HK-2 (cell line): ENCODE data around the gene GAD2.
A peak's percentile ranks its signal among the peaks of the same experiment; 100 is the strongest.

Experiments used
- DNase-seq: peaks from one replicate; pipeline ENCODE4 v3.0.0-alpha.2; 2018; ENCODE audit not compliant: unreplicated experiment

GAD2 gene

GRCh38 chr10:26216585-26217395, at the start of gene GAD2:
GAD2 (plus strand) TSS chr10:26216774; CDS start chr10:26216810, 36 bp downstream.
- no peak for DNase-seq

GRCh38 chr10:26169466-26169865, 47.1 kb upstream of the GAD2 start:
- no peak for DNase-seq

- no peak for DNase-seq
Measured at GRCh38 chr10:26172131-26172530, 44.4 kb upstream of the GAD2 start.

- DNase-seq: no peak
Measured at GRCh38 chr10:26173837-26174236, 42.7 kb upstream of the GAD2 start.

- DNase-seq: no peak
Measured at GRCh38 chr10:26177341-26177740, 39.2 kb upstream of the GAD2 start.

- DNase-seq: no peak
Measured at GRCh38 chr10:26194275-26194674, 22.3 kb upstream of the GAD2 start.

- DNase-seq: no peak
Measured at GRCh38 chr10:26197248-26197647, 19.3 kb upstream of the GAD2 start.

GRCh38 chr10:26198119-26198518, 18.5 kb upstream of the GAD2 start:
- no peak for DNase-seq

GRCh38 chr10:26199841-26200240, 16.7 kb upstream of the GAD2 start:
- DNase-seq: no peak

GRCh38 chr10:26205223-26205622, 11.4 kb upstream of the GAD2 start:
- DNase-seq: no peak

- DNase-seq: no peak
Measured at GRCh38 chr10:26211781-26212444, 4.7 kb upstream of the GAD2 start.

- DNase-seq: no peak
Measured at GRCh38 chr10:26212511-26212910, 4.1 kb upstream of the GAD2 start.

- no peak for DNase-seq
Measured at GRCh38 chr10:26213157-26213800, 3.3 kb upstream of the GAD2 start.

- DNase-seq: no peak
Measured at GRCh38 chr10:26214004-26214403, 2.6 kb upstream of the GAD2 start.

- no peak for DNase-seq
Measured at GRCh38 chr10:26214551-26215395, 1.8 kb upstream of the GAD2 start.

GRCh38 chr10:26215396-26215934, 1.1 kb upstream of the GAD2 start:
- DNase-seq: no peak

- peak; percentile 58 for DNase-seq
Measured at GRCh38 chr10:26215935-26216584, 514 bp upstream of the GAD2 start.

GRCh38 chr10:26217396-26218086, 967 bp downstream of the GAD2 start:
- no peak for DNase-seq

GRCh38 chr10:26219676-26220075, 3.1 kb downstream of the GAD2 start:
- DNase-seq: no peak

- DNase-seq: no peak
Measured at GRCh38 chr10:26220901-26221300, 4.3 kb downstream of the GAD2 start.
